Measurements from ENCODE around the gene ARRB1.

The ARRB1 gene

DNA sequence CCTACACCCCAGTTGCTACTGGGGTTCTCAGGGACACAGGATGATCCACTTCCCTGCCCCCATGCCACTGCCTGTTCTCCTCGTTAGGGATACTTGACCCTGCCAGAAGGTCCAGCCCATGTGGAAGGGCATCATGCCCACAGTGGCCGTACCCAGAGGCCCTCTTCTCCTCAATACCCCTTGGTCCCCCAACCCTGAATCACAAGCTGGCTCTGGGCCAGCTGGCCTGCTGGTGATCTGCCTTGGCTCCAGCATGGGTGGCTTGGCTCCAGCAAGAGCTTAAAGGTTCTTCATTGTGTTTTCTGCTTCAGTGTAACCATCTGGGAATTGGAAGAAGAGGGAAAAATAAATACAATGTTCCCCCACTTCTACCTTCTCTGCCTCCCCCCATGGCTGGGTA is 122.0 kb downstream of the ARRB1 start:
- TF ChIP-seq SIN3A (IDR thresholded peaks at IDR 0.05; ENCODE audit: borderline replicate concordance, insufficient read depth, low read length) = no peak
- TF ChIP-seq POLR2AphosphoS5 (IDR thresholded peaks at IDR 0.05; ENCODE audit: low read depth, low read length) = no peak
- TF ChIP-seq, protein P1, sequence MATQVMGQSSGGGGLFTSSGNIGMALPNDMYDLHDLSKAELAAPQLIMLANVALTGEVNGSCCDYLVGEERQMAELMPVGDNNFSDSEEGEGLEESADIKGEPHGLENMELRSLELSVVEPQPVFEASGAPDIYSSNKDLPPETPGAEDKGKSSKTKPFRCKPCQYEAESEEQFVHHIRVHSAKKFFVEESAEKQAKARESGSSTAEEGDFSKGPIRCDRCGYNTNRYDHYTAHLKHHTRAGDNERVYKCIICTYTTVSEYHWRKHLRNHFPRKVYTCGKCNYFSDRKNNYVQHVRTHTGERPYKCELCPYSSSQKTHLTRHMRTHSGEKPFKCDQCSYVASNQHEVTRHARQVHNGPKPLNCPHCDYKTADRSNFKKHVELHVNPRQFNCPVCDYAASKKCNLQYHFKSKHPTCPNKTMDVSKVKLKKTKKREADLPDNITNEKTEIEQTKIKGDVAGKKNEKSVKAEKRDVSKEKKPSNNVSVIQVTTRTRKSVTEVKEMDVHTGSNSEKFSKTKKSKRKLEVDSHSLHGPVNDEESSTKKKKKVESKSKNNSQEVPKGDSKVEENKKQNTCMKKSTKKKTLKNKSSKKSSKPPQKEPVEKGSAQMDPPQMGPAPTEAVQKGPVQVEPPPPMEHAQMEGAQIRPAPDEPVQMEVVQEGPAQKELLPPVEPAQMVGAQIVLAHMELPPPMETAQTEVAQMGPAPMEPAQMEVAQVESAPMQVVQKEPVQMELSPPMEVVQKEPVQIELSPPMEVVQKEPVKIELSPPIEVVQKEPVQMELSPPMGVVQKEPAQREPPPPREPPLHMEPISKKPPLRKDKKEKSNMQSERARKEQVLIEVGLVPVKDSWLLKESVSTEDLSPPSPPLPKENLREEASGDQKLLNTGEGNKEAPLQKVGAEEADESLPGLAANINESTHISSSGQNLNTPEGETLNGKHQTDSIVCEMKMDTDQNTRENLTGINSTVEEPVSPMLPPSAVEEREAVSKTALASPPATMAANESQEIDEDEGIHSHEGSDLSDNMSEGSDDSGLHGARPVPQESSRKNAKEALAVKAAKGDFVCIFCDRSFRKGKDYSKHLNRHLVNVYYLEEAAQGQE (IDR thresholded peaks at IDR 0.05; ENCODE audit: insufficient read depth in 1 of 2, low read depth in 2 of 2, low read length in 2 of 2) = no peak
- TF ChIP-seq FOXP2 (optimal IDR thresholded peaks at IDR 0.05; ENCODE audit: borderline replicate concordance, extremely low read depth, extremely low read length, insufficient read depth) = no peak
- TF ChIP-seq TAF1 (IDR thresholded peaks at IDR 0.05; ENCODE audit: borderline replicate concordance, insufficient read depth, low read length) = no peak

DNA sequence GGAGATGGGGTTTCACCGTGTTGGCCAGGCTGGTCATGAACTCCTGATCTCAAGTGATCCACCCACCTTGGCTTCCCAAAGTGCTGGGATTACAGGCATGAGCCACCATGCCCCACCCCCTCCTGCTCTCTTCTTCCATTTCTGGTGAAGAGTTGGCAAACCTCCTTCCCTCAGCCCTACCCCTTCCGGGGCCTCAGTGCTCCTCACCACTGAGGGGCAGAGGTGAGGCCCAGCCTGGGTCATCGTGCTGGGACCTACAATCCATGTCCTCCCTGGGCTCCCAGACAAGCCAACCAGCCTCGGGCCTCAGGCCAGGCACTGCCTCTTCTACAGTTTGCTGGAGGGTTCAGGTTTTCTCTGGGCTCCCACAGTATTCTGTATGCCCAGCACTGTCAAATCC is 125.7 kb downstream of the ARRB1 start:
- TF ChIP-seq SIN3A (IDR thresholded peaks at IDR 0.05; ENCODE audit: borderline replicate concordance, insufficient read depth, low read length) (no peak), POLR2AphosphoS5 (IDR thresholded peaks at IDR 0.05; ENCODE audit: low read depth, low read length) (no peak), FOXP2 (optimal IDR thresholded peaks at IDR 0.05; ENCODE audit: borderline replicate concordance, extremely low read depth, extremely low read length, insufficient read depth) (no peak)

DNA sequence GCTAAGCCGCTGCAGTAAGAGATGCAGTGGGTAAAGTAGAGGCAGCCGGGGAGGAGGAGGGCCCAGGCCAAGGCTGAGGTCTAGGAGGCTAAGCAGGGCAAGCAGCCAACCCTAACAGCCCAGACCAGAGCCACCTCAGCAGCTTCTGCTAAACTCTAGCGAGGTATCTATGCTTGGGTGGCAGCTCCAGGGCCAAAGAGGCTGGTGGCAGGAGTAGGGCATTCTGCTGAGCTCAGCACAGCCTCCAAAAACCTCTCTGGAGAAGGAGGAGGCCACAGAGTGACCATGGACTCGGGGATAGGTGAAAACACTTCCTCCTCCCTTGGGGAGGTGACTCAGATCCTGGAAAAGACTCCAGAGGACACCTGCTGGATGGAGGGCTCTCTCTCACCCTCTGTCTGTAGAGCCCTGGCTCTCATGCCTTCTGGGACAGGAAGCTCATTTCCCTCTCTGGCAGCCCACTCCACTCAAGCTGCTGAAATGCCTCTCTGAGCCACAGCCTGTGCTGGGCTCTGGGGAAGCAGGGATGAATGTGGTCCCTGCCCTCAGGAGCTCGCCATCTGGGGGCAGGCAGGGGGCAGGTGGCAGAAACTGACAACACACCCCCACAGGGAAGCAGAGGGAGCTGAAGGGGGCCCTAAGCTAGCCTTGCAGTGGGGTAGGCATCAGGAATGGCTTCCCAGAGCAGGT is 127.4 kb downstream of the ARRB1 start:
- TF ChIP-seq SIN3A (IDR thresholded peaks at IDR 0.05; ENCODE audit: borderline replicate concordance, insufficient read depth, low read length) (no peak), FOXP2 (optimal IDR thresholded peaks at IDR 0.05; ENCODE audit: borderline replicate concordance, extremely low read depth, extremely low read length, insufficient read depth) (no peak), TAF1 (IDR thresholded peaks at IDR 0.05; ENCODE audit: borderline replicate concordance, insufficient read depth, low read length) (no peak), POLR2AphosphoS5 (IDR thresholded peaks at IDR 0.05; ENCODE audit: low read depth, low read length) (no peak)
- TF ChIP-seq, protein P1 (IDR thresholded peaks at IDR 0.05; ENCODE audit: insufficient read depth in 1 of 2, low read depth in 2 of 2, low read length in 2 of 2) = no peak

DNA sequence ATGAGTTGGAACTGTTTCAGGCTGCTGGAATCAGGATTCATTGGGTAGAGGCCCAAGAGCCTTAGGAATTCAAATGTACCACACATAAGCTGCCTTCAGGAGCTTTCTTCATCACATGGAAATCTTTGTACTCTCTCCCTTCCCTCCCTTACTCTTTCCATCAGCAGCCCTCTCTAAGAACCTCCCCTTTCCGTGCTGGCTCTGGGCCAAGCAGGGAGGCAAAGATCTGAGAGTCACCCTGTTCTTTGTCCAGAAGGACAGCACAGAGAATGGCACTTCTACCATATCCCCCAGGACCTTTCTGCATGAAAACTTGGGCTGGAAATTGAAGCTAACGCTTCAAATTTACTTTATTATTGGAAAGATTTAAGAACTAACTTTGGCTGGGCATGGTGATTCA is 131.6 kb downstream of the ARRB1 start:
- TF ChIP-seq SIN3A (IDR thresholded peaks at IDR 0.05; ENCODE audit: borderline replicate concordance, insufficient read depth, low read length) (no peak), TAF1 (IDR thresholded peaks at IDR 0.05; ENCODE audit: borderline replicate concordance, insufficient read depth, low read length) (no peak), POLR2AphosphoS5 (IDR thresholded peaks at IDR 0.05; ENCODE audit: low read depth, low read length) (no peak), FOXP2 (optimal IDR thresholded peaks at IDR 0.05; ENCODE audit: borderline replicate concordance, extremely low read depth, extremely low read length, insufficient read depth) (no peak)
- TF ChIP-seq, protein P1 (IDR thresholded peaks at IDR 0.05; ENCODE audit: insufficient read depth in 1 of 2, low read depth in 2 of 2, low read length in 2 of 2) = no peak

DNA sequence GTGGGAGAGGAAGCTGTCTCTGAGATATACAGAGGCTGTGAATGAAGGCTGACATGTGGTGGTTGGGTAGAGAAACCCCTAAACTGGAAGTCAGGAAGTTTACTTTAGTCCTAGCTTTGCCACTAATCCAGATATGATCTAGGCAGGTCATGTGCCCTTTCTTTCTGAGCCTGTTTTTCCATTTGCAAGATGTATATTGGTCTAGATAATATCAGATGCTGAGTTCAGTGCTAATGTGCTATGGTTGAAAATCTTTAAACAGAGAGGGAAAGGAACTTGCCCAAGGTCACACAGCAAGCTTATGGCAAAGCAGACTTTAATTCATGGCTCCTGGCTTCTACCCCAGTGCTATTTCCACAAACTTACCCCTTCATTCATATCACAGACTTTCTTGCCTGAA is 136.6 kb downstream of the ARRB1 start:
- no peak for TF ChIP-seq TAF1 (IDR thresholded peaks at IDR 0.05; ENCODE audit: borderline replicate concordance, insufficient read depth, low read length)
- TF ChIP-seq, protein P1 (IDR thresholded peaks at IDR 0.05; ENCODE audit: insufficient read depth in 1 of 2, low read depth in 2 of 2, low read length in 2 of 2) = no peak
- no peak for TF ChIP-seq POLR2AphosphoS5 (IDR thresholded peaks at IDR 0.05; ENCODE audit: low read depth, low read length)
- no peak for TF ChIP-seq FOXP2 (optimal IDR thresholded peaks at IDR 0.05; ENCODE audit: borderline replicate concordance, extremely low read depth, extremely low read length, insufficient read depth)
- TF ChIP-seq SIN3A (IDR thresholded peaks at IDR 0.05; ENCODE audit: borderline replicate concordance, insufficient read depth, low read length) = no peak
